K562 (cell line): ENCODE data around the gene PPFIA3. TPM values are rescaled to one million over a fixed set of nuclear protein-coding genes. Genes with fewer than 3 reads are reported as not detected.

Experiments used
- AFF4 ChIP-seq: sonication (generic); formaldehyde crosslinking; IDR thresholded peaks from 2 replicates; pipeline ENCODE4 v1.8.0; 2023; ENCODE audit warnings: mild to moderate bottlenecking, missing genetic modification reagents
- BRF1 ChIP-seq: IDR thresholded peaks from 3 replicates; pipeline ENCODE4 v1.6.1; 2011; ENCODE audit warnings: borderline replicate concordance, mild to moderate bottlenecking; ENCODE audit not compliant: insufficient read length; ENCODE audit errors: extremely low read depth
- CGGBP1 ChIP-seq: fragments of 250-450 bp; sonication (Bioruptor Pico); IDR thresholded peaks from 2 replicates; pipeline ENCODE4 v1.9.0; 2021; ENCODE audit warnings: mild to moderate bottlenecking
- DDX20 ChIP-seq: fragments of 450-650 bp; IDR thresholded peaks from 2 replicates; pipeline ENCODE4 v1.6.1; 2016; ENCODE audit warnings: missing genetic modification characterization, low read depth, mild to moderate bottlenecking, missing compliant biosample characterization, moderate library complexity
- ESRRA ChIP-seq: fragments of 450-650 bp; IDR thresholded peaks from 2 replicates; pipeline ENCODE4 v1.6.1; 2014; ENCODE audit warnings: low read depth, mild to moderate bottlenecking, moderate library complexity, borderline replicate concordance
- ETS1 ChIP-seq: conservative IDR thresholded peaks from 2 replicates; pipeline ENCODE4 v1.6.1; 2011; ENCODE audit warnings: low read depth, mild to moderate bottlenecking, low read length; ENCODE audit not compliant: control insufficient read depth
- GTF2E2 ChIP-seq: fragments of 200-800 bp; sonication (Bioruptor generic); IDR thresholded peaks from 2 replicates; pipeline ENCODE4 v1.6.1; 2016; ENCODE audit warnings: missing genetic modification characterization, missing compliant biosample characterization
- HDAC3 ChIP-seq: fragments of 450-650 bp; IDR thresholded peaks from 2 replicates; pipeline ENCODE4 v1.6.1; 2018; ENCODE audit warnings: borderline replicate concordance, mild to moderate bottlenecking, moderate library complexity; ENCODE audit not compliant: partially characterized antibody
- NONO ChIP-seq, 2 experiments: fragments of 200-400 bp in 1 of 2; fragments of 450-650 bp in 1 of 2; formaldehyde crosslinking in 1 of 2; IDR thresholded peaks; 2 replicates each; pipeline ENCODE4 v1.6.1; 2017; ENCODE audit warnings: low read depth in 2 of 2, mild to moderate bottlenecking in 2 of 2, moderate library complexity in 2 of 2, low read length in 1 of 2
- PREB ChIP-seq: sonication (generic); formaldehyde crosslinking; IDR thresholded peaks from 2 replicates; pipeline ENCODE4 v1.8.1; 2023; ENCODE audit warnings: mild to moderate bottlenecking, missing genetic modification reagents
- PYGO2 ChIP-seq: fragments of 450-650 bp; IDR thresholded peaks from 2 replicates; pipeline ENCODE4 v1.6.1; 2016; ENCODE audit warnings: mild to moderate bottlenecking, missing genetic modification characterization, moderate library complexity, missing compliant biosample characterization
- SRSF7 ChIP-seq: fragments of 200-400 bp; formaldehyde crosslinking; optimal IDR thresholded peaks from 2 replicates; pipeline ENCODE3; 2017; ENCODE audit warnings: mild to moderate bottlenecking, low read depth, low read length
- VEZF1 ChIP-seq: fragments of 200-800 bp; sonication (Bioruptor generic); IDR thresholded peaks from 2 replicates; pipeline ENCODE4 v1.6.1; 2017; ENCODE audit warnings: missing genetic modification characterization, missing compliant biosample characterization
- ZBTB7A ChIP-seq: IDR thresholded peaks from 2 replicates; pipeline ENCODE4 v1.6.1; 2011; ENCODE audit warnings: low read depth, mild to moderate bottlenecking, low read length, moderate library complexity, borderline replicate concordance; ENCODE audit not compliant: control insufficient read depth
- ZKSCAN1 ChIP-seq: fragments of 150-350 bp; IDR thresholded peaks from 2 replicates; pipeline ENCODE4 v1.6.1; 2016; ENCODE audit warnings: low read depth, low read length
- ZKSCAN3 ChIP-seq: fragments of 250-450 bp; sonication (Bioruptor Pico); IDR thresholded peaks from 2 replicates; pipeline ENCODE4 v1.4.0; 2020
- ZNF224 ChIP-seq: sonication (generic); formaldehyde crosslinking; IDR thresholded peaks from 2 replicates; pipeline ENCODE4 v1.8.0; 2022; ENCODE audit warnings: mild to moderate bottlenecking, missing genetic modification reagents
- ZNF274 ChIP-seq: IDR thresholded peaks from 2 replicates; pipeline ENCODE4 v1.6.1; 2011; ENCODE audit warnings: low read depth, mild to moderate bottlenecking, low read length, moderate library complexity, borderline replicate concordance
- ZNF830 ChIP-seq: fragments of 250-450 bp; sonication (Bioruptor Pico); IDR thresholded peaks from 2 replicates; pipeline ENCODE4 v1.5.0; 2021; ENCODE audit warnings: mild to moderate bottlenecking
- polyA plus RNA-seq, 8 experiments: library from polyadenylated mRNA; depleted of rRNA in 4 of 8; stranded (reverse) in 5 of 8; unstranded in 3 of 8; fragments of >200 nt; fragmentation: Nextera tagmentation in 2 of 8; fragmentation: Illumina TruSeq in 1 of 8; extraction: Ambion mirVana in 2 of 8; extraction: Trizol in 1 of 8; gene quantifications; 2 replicates each; pipeline versions ENCODE4 v1.2.1 to v1.2.3, GENCODE V29; 2011 to 2014; ENCODE audit warnings: inconsistent platforms in 1 of 8, missing spikeins in 1 of 8
- total RNA-seq, 7 experiments: library from RNA; depleted of rRNA in 6 of 7; stranded (reverse); fragments of >200 nt in 6 of 7; fragmentation: Illumina TruSeq in 2 of 7; extraction: Trizol in 2 of 7; gene quantifications; 2 replicates each; pipeline versions ENCODE4 v1.2.1 to v1.2.3, GENCODE V29; 2011 to 2021; ENCODE audit warnings: low replicate concordance in 1 of 7

The PPFIA3 gene
- total and polyA plus RNA-seq, 9 of the 15 experiments (the other 6 are each of a cell fraction or from before 2014, with no cell fraction given): 0.10 to 53.0 (median 17.6) TPM

GRCh38 chr19:49145573-49146407, 26.4 kb downstream of the PPFIA3 start (continued):
- no peak for TF ChIP-seq HDAC3
- no peak for TF ChIP-seq GTF2E2
- TF ChIP-seq AFF4 (CRISPR knock-in tag): no peak
- TF ChIP-seq ZKSCAN3 (CRISPR knock-in tag): no peak
- TF ChIP-seq PYGO2: no peak
- peak; percentile 52; the same call in 1 of the 2 replicates for TF ChIP-seq ZBTB7A
- no peak for TF ChIP-seq SRSF7
- no peak for TF ChIP-seq PREB (CRISPR knock-in tag)
- no peak for TF ChIP-seq DDX20 (tag)
- peak; percentile 13; the same call in 1 of the 2 replicates for TF ChIP-seq ESRRA
- TF ChIP-seq NONO (IDR thresholded peaks at IDR 0.05; ENCODE audit: low read depth in 2 of 2, low read length in 1 of 2): peak in 1 of 2 experiments; percentile 96; a peak in 2 of 4 replicates
- TF ChIP-seq VEZF1 (CRISPR knock-in tag): peak; percentile 80
- no peak for TF ChIP-seq ZNF224 (CRISPR knock-in tag)
- TF ChIP-seq ZNF830 (CRISPR knock-in tag): no peak
- 0 out of 2 replicates have a peak, but pooled peaks have one; percentile 37 for TF ChIP-seq ZKSCAN1
- no peak for TF ChIP-seq CGGBP1
- TF ChIP-seq ETS1: no peak
- no peak for TF ChIP-seq BRF1
- no peak for TF ChIP-seq ZNF274
